GM21360 (cell line): ENCODE results near the gene AHSG.
"Not testable (repeated sequence)": the region's sequence is repeated elsewhere in the genome, so short reads cannot be mapped to it uniquely, and the experiment has no call there.

Experiments
- ATAC-seq: cut with Tn5 transposase; IDR thresholded peaks from one replicate; pipeline ENCODE4 v1.9.1; 2021; ENCODE audit warnings: mild to moderate bottlenecking, moderate library complexity; ENCODE audit not compliant: unreplicated experiment

AHSG gene

DNA sequence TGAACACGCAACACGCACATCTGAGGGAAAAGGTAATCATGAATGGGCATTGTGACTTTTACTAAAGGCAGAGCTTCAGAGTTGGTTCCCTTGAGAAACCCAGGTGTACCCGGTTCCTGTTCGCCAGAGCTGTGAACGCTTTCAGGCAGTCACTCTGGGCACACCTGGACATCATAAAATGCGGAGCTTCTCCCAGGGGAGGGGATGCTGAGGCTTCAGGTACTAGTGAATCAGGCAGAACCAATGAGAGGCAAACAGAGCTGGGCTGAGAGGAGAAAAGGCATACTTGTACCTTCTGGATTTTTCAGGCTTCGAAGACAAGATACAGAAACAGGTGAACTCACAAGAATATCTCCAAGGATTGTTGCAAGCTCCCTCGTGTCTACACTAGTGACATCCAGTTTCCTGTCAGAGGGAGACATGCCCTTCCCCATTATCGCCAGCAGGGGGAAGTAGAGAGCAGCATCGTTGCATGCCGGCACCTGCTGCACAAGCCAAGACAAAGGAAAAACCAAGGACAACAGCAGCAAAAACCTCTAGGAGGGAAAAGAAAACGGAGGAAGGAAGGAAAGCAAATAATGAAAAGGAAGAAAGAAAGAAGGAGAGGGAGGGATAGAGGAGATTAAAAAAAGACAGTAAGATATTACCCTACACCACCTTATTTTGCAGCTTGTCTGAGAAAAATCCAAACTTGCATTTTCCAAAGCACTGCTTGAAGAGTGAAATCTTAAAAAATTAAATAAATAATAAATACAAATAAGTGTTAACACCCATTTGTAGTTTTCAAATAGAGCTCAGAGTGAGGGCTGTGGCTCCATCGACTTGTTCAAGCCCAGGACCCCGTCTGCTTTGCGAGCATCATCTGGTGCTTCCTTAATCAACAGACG lies 2.0 kb downstream of the AHSG start:
- peak; percentile 63 for ATAC-seq

GRCh38 chr3:186616299-186616617 lies 3.4 kb downstream of the AHSG start:
- ATAC-seq: no peak

DNA sequence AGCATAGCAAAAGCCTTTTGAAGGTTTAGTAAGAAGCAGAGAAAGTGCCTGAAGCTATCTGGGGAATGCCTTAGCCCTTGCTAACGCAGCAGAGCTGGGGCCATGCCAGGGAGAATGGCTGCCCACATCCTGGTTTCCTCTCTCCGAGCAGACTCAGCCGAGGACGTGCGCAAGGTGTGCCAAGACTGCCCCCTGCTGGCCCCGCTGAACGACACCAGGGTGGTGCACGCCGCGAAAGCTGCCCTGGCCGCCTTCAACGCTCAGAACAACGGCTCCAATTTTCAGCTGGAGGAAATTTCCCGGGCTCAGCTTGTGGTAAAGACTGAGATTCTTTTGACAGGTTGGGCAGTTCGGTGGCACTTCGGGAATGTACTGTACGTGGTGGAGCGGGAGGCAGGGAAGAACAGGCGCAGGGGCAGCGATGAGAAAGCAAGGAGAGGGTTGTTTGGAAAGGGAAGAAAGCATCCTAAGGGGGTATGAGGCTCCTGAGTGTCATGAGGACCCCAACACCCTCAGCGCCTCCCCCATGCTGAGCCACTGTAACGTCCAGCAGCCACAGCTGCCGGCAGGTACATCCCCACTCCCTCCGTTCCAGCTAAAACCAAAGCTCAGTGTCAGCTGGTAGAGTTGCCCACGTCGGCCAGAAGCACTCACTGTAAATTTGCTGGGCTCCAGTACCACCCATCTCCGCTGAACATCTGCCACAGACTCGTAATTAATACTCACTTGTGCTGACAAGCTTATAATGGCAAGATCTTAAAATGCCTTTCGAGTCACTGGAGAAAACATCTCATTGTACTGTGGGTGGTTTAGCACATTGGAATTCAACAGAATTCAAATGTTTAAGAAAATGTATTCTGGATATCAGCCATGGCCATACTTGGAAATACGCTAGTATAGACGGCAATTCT lies 4.4 kb downstream of the AHSG start:
- peak; percentile 85 for ATAC-seq

- ATAC-seq: no peak
Observed at GRCh38 chr3:186618318-186618938, 5.6 kb downstream of the AHSG start.

GRCh38 chr3:186619787-186620212 lies 6.9 kb downstream of the AHSG start:
- no peak for ATAC-seq

- ATAC-seq: no peak
Observed at GRCh38 chr3:186620213-186621092, 7.6 kb downstream of the AHSG start.

GRCh38 chr3:186621894-186622650 lies 9.2 kb downstream of the AHSG start:
- ATAC-seq: no peak

DNA sequence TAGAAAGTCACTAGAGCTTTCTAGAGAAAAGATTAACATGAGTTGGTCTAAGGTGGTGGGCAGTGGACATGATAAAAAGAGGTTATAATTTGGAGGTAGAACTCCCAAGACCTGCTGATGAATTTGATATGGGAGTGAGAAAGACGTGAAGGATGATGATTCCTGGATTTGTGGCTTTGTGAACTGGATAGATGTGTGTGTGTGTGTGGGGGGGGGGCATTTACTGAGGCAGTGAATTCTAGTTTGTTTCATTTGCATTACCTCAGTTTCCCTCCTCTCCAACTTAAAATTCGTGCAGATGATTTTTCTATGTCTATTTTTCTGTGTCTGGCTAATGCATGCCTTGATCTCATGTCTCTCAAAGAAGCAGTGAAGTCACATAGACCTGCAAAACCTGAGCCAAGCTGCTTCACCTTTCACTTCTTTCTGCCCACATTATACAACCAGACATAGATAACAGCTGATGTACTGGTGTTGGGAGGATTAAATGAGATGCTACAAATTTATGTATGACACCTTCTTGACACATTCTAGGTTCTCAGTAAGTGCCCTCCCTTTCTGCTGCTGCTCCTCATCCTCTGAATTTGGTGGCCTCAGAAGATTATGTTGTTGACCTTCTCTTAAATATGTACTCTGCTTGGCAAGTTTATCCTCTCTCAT lies 9.9 kb downstream of the AHSG start:
- no peak for ATAC-seq

GRCh38 chr3:186624598-186624997 lies 11.7 kb downstream of the AHSG start:
- no peak for ATAC-seq

- ATAC-seq: no peak
Observed at GRCh38 chr3:186625600-186626042, 12.8 kb downstream of the AHSG start.

GRCh38 chr3:186626254-186626847 lies 13.5 kb downstream of the AHSG start:
- no peak for ATAC-seq

DNA sequence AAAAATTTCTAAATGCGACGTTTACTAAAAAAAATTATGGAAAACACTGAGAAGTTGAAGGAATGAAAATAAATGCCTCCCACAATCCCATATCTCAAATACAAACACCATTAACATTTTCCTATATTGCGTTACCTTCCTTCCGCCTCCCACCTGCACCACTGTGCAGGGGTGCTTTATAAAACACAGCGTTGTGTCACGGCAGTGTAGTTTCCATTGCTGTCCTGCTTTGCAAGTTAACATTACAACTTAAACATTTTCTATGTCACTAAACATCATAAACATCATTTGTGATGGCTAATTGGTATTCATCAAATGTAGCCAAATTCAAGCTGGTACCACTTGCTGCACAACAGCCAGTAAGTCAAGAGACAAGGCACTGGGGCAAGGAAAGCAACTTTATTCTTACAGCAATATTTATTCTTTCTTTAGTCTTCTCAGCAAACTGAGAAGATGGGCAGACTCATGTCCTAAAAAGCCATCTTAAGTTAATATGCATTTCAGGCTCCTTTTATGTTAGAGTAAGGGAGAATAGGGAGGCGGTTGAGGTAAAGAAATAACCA lies 15.1 kb downstream of the AHSG start:
- no peak for ATAC-seq

GRCh38 chr3:186628756-186629155 lies 15.9 kb downstream of the AHSG start:
- ATAC-seq: no peak

DNA sequence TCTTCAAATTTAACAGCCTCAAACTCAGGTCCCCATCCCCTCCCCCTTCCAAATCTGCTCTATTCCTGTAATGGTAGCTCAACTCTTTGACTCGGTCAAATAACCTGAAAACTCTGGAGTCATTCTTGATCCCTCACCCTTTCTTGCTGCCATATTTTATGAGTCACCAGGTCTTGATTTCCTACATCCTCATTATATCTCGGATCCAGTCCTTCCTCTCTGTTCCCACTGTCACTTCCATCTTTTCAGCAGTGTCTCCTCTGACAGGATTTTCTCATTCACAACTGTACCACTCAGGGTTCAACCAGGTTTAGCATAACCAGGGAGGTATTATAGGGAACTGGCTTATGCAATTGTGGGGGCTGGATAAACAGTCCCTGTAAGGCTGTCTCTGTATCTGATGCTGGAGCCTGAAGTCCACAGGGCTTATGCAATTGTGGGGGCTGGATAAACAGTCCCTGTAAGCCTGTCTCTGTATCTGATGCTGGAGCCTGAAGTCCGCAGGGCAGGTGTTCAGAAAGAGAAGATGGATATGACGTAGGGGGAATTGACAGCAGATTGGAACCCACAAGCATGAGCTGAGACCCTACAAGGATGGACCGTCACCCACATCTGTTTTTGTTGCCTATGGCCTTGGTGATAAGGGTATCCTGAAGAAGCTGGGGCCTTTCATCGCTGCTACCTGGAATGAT lies 18.2 kb downstream of the AHSG start:
- no peak for ATAC-seq

DNA sequence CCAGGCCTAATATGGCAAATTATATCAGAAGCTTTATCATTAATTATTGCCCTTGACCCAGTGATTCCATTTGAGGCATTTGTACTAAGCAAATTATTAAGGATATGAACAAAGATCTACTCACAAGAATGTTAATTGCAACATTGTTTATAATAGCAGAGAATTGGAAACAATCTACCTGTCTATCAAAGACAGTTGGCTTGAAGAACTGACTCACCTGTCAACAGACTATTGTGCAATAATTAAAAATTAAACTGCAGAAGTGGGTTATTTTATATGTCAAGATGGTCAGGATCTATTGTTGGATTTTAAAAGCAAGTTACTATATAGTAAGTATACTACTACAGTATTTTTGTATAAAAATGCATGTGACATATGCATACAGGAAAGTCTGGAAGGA lies 20.6 kb downstream of the AHSG start:
- no peak for ATAC-seq

GRCh38 chr3:186634207-186634606 lies 21.3 kb downstream of the AHSG start:
- not testable (repeated sequence) for ATAC-seq

DNA sequence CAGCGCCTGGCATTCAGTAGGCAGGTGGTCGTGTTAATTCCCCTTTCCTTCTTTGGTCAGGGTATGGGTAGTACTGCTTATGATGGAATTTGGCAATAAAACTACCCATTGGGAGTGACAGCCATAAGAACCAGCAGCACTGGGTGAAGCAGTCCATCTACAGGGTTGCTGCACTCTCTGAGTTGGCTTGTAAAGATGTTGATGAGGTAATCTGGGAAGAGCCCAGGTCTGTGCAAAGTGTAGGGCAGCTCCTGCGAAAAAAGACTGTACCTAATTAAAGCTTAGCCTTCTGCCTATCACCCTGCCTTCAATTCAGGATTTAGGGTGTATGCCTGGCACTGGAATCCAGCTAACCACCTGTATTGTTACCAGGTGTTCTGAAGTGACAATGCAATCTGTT lies 22.7 kb downstream of the AHSG start:
- ATAC-seq: no peak

- ATAC-seq: no peak
Observed at GRCh38 chr3:186636536-186636935, 23.7 kb downstream of the AHSG start.
